DOHH2 (cell line): ENCODE measurements around the gene SOX11.

Experiments used
- H3F3A ChIP-seq: fragments of 200-600 bp; sonication (generic), shearing (Covaris generic); 2 replicates; pipeline ENCODE4 v1.6.0; 2016; ENCODE audit warnings: antibody characterized with exemption, mild to moderate bottlenecking; ENCODE audit not compliant: control insufficient read depth, insufficient read depth
- H3K27ac ChIP-seq: fragments of 200-600 bp; sonication (generic); 2 replicates; pipeline ENCODE4 v1.5.1; 2014; ENCODE audit warnings: low read depth, mild to moderate bottlenecking, low read length, moderate library complexity
- H3K27me3 ChIP-seq: fragments of 200-600 bp; sonication (generic); 2 replicates; pipeline ENCODE4 v1.6.1; 2014; ENCODE audit warnings: mild to moderate bottlenecking, low read length, mixed read lengths; ENCODE audit not compliant: control insufficient read depth
- H3K36me3 ChIP-seq: fragments of 200-600 bp; sonication (generic); 2 replicates; pipeline ENCODE4 v1.6.1; 2014; ENCODE audit warnings: mild to moderate bottlenecking, low read length, moderate library complexity, mixed read lengths; ENCODE audit not compliant: control insufficient read depth
- H3K4me1 ChIP-seq: fragments of 200-600 bp; sonication (generic); 2 replicates; pipeline ENCODE4 v1.6.1; 2014; ENCODE audit warnings: mild to moderate bottlenecking, low read length, mixed read lengths; ENCODE audit not compliant: control insufficient read depth
- H3K4me2 ChIP-seq: fragments of 200-600 bp; sonication (generic); 2 replicates; pipeline ENCODE4 v1.6.0; 2014; ENCODE audit warnings: mild to moderate bottlenecking, low read length, moderate library complexity
- H3K4me3 ChIP-seq: fragments of 200-600 bp; sonication (generic); 2 replicates; pipeline ENCODE4 v1.5.1; 2014; ENCODE audit warnings: mild to moderate bottlenecking, low read length, mixed read lengths
- H3K79me2 ChIP-seq: fragments of 200-600 bp; sonication (generic); 2 replicates; pipeline ENCODE4 v1.6.1; 2014; ENCODE audit warnings: mild to moderate bottlenecking, low read length, mixed read lengths; ENCODE audit not compliant: control insufficient read depth
- H3K9me2 ChIP-seq: fragments of 200-600 bp; sonication (generic); replicated peaks from 2 replicates; pipeline ENCODE4 v1.6.1; 2014; ENCODE audit warnings: mild to moderate bottlenecking, low read length, mixed read lengths; ENCODE audit not compliant: control insufficient read depth
- H3K9me3 ChIP-seq: fragments of 200-600 bp; sonication (generic); 2 replicates; pipeline ENCODE4 v1.6.1; 2014; ENCODE audit warnings: antibody characterized with exemption, low read length, mixed read lengths; ENCODE audit not compliant: control insufficient read depth, insufficient read depth
- H4K20me1 ChIP-seq: fragments of 200-600 bp; sonication (generic); 2 replicates; pipeline ENCODE4 v1.6.0; 2014; ENCODE audit warnings: low read depth, mild to moderate bottlenecking, antibody characterized with exemption, low read length, moderate library complexity; ENCODE audit not compliant: control insufficient read depth, insufficient read depth
- EZH2phosphoT487 ChIP-seq: fragments of 200-600 bp; sonication (generic); IDR thresholded peaks from 2 replicates; pipeline ENCODE4 v1.6.1; 2017; ENCODE audit warnings: borderline replicate concordance, mild to moderate bottlenecking, antibody characterized with exemption, low read length, moderate library complexity, mixed read lengths
- TF ChIP-seq, protein P1 (sequence below): fragments of 200-600 bp; sonication (generic); IDR thresholded peaks from one replicate; pipeline ENCODE4 v1.5.1; 2014; ENCODE audit warnings: antibody characterized with exemption, mild to moderate bottlenecking, low read depth, low read length; ENCODE audit not compliant: poor library complexity, severe bottlenecking

The SOX11 gene

DNA sequence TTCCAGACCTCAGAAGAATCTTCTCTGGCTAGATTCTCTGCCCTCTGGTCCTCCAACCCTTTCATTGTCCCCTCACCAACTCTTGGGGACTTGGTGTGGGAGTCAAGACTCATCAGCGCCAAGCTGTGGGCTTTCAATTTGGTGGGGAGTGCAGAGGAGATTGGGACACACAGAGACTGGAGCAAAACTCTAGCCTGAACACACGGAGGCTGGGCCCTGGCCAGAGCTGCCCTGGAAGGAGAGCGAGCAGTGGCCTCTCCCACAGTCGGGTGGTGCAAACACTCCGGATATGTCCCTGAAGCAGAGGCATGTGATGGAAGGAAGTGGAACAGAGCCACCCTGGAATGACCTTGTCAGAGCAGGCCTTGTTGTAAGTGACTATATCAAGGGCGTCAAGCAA is 8.7 kb upstream of the SOX11 start:
- H3K4me2 ChIP-seq = no peak overlapping the region
- H3K9me3 ChIP-seq = no peaks in the 10 kb centered on the region; the same call in 1 of the 2 replicates
- H3K27me3 ChIP-seq = no peaks in the 10 kb centered on the region
- no peak overlapping the region for H3K4me3 ChIP-seq
- no peaks in the 10 kb centered on the region for H3K4me1 ChIP-seq
- no peaks in the 10 kb centered on the region for H4K20me1 ChIP-seq
- TF ChIP-seq, protein P1, sequence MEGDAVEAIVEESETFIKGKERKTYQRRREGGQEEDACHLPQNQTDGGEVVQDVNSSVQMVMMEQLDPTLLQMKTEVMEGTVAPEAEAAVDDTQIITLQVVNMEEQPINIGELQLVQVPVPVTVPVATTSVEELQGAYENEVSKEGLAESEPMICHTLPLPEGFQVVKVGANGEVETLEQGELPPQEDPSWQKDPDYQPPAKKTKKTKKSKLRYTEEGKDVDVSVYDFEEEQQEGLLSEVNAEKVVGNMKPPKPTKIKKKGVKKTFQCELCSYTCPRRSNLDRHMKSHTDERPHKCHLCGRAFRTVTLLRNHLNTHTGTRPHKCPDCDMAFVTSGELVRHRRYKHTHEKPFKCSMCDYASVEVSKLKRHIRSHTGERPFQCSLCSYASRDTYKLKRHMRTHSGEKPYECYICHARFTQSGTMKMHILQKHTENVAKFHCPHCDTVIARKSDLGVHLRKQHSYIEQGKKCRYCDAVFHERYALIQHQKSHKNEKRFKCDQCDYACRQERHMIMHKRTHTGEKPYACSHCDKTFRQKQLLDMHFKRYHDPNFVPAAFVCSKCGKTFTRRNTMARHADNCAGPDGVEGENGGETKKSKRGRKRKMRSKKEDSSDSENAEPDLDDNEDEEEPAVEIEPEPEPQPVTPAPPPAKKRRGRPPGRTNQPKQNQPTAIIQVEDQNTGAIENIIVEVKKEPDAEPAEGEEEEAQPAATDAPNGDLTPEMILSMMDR = no peak
- TF ChIP-seq EZH2phosphoT487 = no peak
- no peaks in the 10 kb centered on the region for H3F3A ChIP-seq
- no peaks in the 10 kb centered on the region for H3K36me3 ChIP-seq
- H3K9me2 ChIP-seq = no peaks in the 10 kb centered on the region
- H3K27ac ChIP-seq = no peak overlapping the region
- no peaks in the 10 kb centered on the region for H3K79me2 ChIP-seq

- no peak overlapping the region for H3K4me2 ChIP-seq
- no peaks in the 10 kb centered on the region for H3K36me3 ChIP-seq
Measured at GRCh38 chr2:5685225-5685624, 7.0 kb upstream of the SOX11 start.

GRCh38 chr2:5686068-5686467 is 6.1 kb upstream of the SOX11 start:
- no peaks in the 10 kb centered on the region for H3K36me3 ChIP-seq
- peaks cover 3% of the 10 kb centered on the region; the same call in 1 of the 2 replicates for H3K9me3 ChIP-seq
- no peaks in the 10 kb centered on the region for H3K79me2 ChIP-seq
- no peaks in the 10 kb centered on the region for H3K4me1 ChIP-seq
- no peak overlapping the region for H3K4me3 ChIP-seq
- H3K9me2 ChIP-seq = no peaks in the 10 kb centered on the region
- H4K20me1 ChIP-seq = no peaks in the 10 kb centered on the region
- TF ChIP-seq EZH2phosphoT487 = no peak
- TF ChIP-seq, protein P1 = no peak
- H3K27me3 ChIP-seq = no peaks in the 10 kb centered on the region
- no peak overlapping the region for H3K4me2 ChIP-seq
- H3F3A ChIP-seq = no peaks in the 10 kb centered on the region
- H3K27ac ChIP-seq = no peak overlapping the region

More at GRCh38 chr2:5685225-5685624, 7.0 kb upstream of the SOX11 start:
- no peaks in the 10 kb centered on the region for H4K20me1 ChIP-seq
- H3K4me3 ChIP-seq = no peak overlapping the region
- no peaks in the 10 kb centered on the region for H3F3A ChIP-seq
- no peaks in the 10 kb centered on the region; the same call in 1 of the 2 replicates for H3K9me3 ChIP-seq
- TF ChIP-seq, protein P1 = no peak
- no peak for TF ChIP-seq EZH2phosphoT487
- no peak overlapping the region for H3K27ac ChIP-seq
- H3K79me2 ChIP-seq = no peaks in the 10 kb centered on the region
- no peaks in the 10 kb centered on the region for H3K27me3 ChIP-seq
- H3K4me1 ChIP-seq = no peaks in the 10 kb centered on the region
- no peaks in the 10 kb centered on the region for H3K9me2 ChIP-seq
